GM21825 (cell line): Measurements from ENCODE around the gene FILIP1.

Experiments used
- ATAC-seq: cut with Tn5 transposase; IDR thresholded peaks from one replicate; pipeline ENCODE4 v1.9.1; 2021; ENCODE audit warnings: mild to moderate bottlenecking, moderate library complexity; ENCODE audit not compliant: unreplicated experiment

The FILIP1 gene

GRCh38 chr6:75344021-75344420 lies 149.6 kb downstream of the FILIP1 start:
- ATAC-seq = no peak

- no peak for ATAC-seq
Observed at GRCh38 chr6:75337835-75338580, 155.6 kb downstream of the FILIP1 start.

GRCh38 chr6:75334266-75335040 lies 159.1 kb downstream of the FILIP1 start:
- no peak for ATAC-seq

- ATAC-seq = no peak
Observed at GRCh38 chr6:75333676-75334200, 159.9 kb downstream of the FILIP1 start.

- no peak for ATAC-seq
Observed at GRCh38 chr6:75331151-75331550, 162.4 kb downstream of the FILIP1 start.

GRCh38 chr6:75329703-75330102 lies 163.9 kb downstream of the FILIP1 start:
- ATAC-seq = no peak

GRCh38 chr6:75327807-75328206 lies 165.8 kb downstream of the FILIP1 start:
- no peak for ATAC-seq

- no peak for ATAC-seq
Observed at GRCh38 chr6:75326557-75327258, 166.9 kb downstream of the FILIP1 start.

- ATAC-seq = no peak
Observed at GRCh38 chr6:75318900-75319299, 174.7 kb downstream of the FILIP1 start.

- no peak for ATAC-seq
Observed at GRCh38 chr6:75317503-75318206, 175.9 kb downstream of the FILIP1 start.

GRCh38 chr6:75315978-75316377 lies 177.6 kb downstream of the FILIP1 start:
- no peak for ATAC-seq

GRCh38 chr6:75308250-75308988 lies 185.2 kb downstream of the FILIP1 start:
- ATAC-seq = no peak

GRCh38 chr6:75307364-75308004 lies 186.1 kb downstream of the FILIP1 start:
- no peak for ATAC-seq

GRCh38 chr6:75306064-75306463 lies 187.5 kb downstream of the FILIP1 start:
- no peak for ATAC-seq

- no peak for ATAC-seq
Observed at GRCh38 chr6:75305573-75305972, 188.0 kb downstream of the FILIP1 start.

GRCh38 chr6:75302280-75302679 lies 191.3 kb downstream of the FILIP1 start:
- no peak for ATAC-seq

- ATAC-seq = no peak
Observed at GRCh38 chr6:75301537-75301936, 192.1 kb downstream of the FILIP1 start.

- no peak for ATAC-seq
Observed at GRCh38 chr6:75301088-75301487, 192.5 kb downstream of the FILIP1 start.

GRCh38 chr6:75300531-75300855 lies 193.1 kb downstream of the FILIP1 start:
- no peak for ATAC-seq
